Stimulated activated naive CD8-positive, alpha-beta T cell treated with anti-CD3 and anti-CD28 coated beads, Interleukin-15, amount 100 ng/mL, for 72 hours (primary cell): ENCODE measurements around the gene FARS2.
"Not testable (repeated sequence)": the region's sequence is repeated elsewhere in the genome, so short reads cannot be mapped to it uniquely, and the experiment has no call there.

Source experiments
- ATAC-seq: fragments of 150-1000 bp; cut with Tn5 transposase; 2 replicates; pipeline ENCODE4 v1.10.0; 2021; ENCODE audit warnings: mild to moderate bottlenecking, moderate library complexity
- DNase-seq, 2 donors: peaks; one replicate each; pipeline ENCODE4 v3.0.0; 2021 to 2022
- H3K27ac Mint-ChIP-seq, 2 donors: one replicate each; pipeline ENCODE4 v1.8.0; 2022; ENCODE audit warnings: mild to moderate bottlenecking in 2 of 2, mixed read lengths in 2 of 2, moderate library complexity in 2 of 2
- H3K27me3 Mint-ChIP-seq: one replicate; pipeline ENCODE4 v1.8.0; 2022; ENCODE audit warnings: mixed read lengths
- H3K4me1 Mint-ChIP-seq: one replicate; pipeline ENCODE4 v1.8.0; 2022; ENCODE audit warnings: mild to moderate bottlenecking, mixed read lengths
- H3K4me3 Mint-ChIP-seq, 2 donors: one replicate each; pipeline ENCODE4 v1.8.0; 2022; ENCODE audit warnings: mild to moderate bottlenecking in 2 of 2, mixed read lengths in 2 of 2, moderate library complexity in 1 of 2
- H3K9me3 Mint-ChIP-seq, 2 donors: one replicate each; pipeline ENCODE4 v1.8.0; 2022; ENCODE audit warnings: mixed read lengths in 2 of 2

Gene FARS2

GRCh38 chr6:5698318-5698717 is 437.0 kb downstream of the FARS2 start:
- ATAC-seq (no peak), DNase-seq (no peak)
- Mint-ChIP-seq H3K4me3 (no peak overlapping the region), H3K27me3 (no peaks in the 10 kb centered on the region), H3K4me1 (peaks cover 27% of the 10 kb centered on the region), H3K27ac (no peak overlapping the region), H3K9me3 (peaks cover 4 to 5% of the 10 kb centered on the region in 2 donors)

DNA sequence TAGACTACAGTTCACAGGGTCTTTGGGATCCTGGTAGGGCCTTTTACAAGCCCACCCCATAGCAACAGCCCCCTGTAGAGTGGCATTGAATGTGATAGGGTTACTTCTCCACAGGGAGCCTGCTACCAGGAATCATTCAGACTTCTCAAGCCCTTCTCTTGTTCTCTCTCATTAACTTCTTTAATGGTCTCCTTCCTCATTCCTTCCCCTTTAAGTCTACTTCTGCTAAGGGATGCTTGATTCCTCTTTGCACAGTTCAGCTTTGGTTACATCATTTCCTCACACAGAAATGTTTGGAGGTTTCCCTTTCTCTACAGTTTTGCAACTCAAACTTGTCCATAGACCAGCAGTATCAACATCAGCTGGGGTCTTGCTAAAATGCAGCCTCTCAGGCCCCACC is 437.8 kb downstream of the FARS2 start:
- not testable (repeated sequence) for H3K9me3 Mint-ChIP-seq, ATAC-seq, H3K27me3 Mint-ChIP-seq, H3K4me3 Mint-ChIP-seq, DNase-seq
- peak overlapping the region in 1 of 2 donors; percentile 64 for H3K27ac Mint-ChIP-seq
- H3K4me1 Mint-ChIP-seq = peaks cover 32% of the 10 kb centered on the region

DNA sequence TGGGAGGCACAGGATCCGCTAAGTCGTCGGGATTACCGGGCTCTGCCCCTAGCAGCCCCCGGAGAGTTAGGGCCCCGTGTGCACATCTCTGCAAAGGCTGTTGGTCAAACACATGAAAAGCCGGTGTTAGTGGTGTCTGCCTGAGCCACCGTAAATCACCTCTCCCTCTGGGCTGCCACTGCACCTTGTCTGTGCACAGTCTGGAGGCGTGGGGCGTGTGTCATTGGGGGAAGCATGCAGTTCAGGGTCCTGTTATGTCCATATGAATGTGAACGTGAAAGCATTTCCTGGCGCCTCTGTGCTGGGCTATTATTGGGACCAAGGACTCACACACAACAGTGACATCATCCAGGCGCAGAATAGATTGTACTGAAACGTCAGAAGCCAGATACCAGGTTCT is 439.9 kb downstream of the FARS2 start:
- H3K4me3 Mint-ChIP-seq = no peak overlapping the region
- no peak for DNase-seq
- no peak for ATAC-seq

GRCh38 chr6:5704708-5705107 is 443.4 kb downstream of the FARS2 start:
- peaks cover 26% of the 10 kb centered on the region for H3K4me1 Mint-ChIP-seq
- no peak for ATAC-seq
- no peaks in the 10 kb centered on the region for H3K9me3 Mint-ChIP-seq
- no peaks in the 10 kb centered on the region for H3K27me3 Mint-ChIP-seq
- no peak overlapping the region for H3K4me3 Mint-ChIP-seq
- H3K27ac Mint-ChIP-seq = no peak overlapping the region
- DNase-seq = no peak

More for the DNA sequence above, 439.9 kb downstream of the FARS2 start:
- no peaks in the 10 kb centered on the region for H3K27me3 Mint-ChIP-seq
- peaks cover 4 to 5% of the 10 kb centered on the region in 2 donors for H3K9me3 Mint-ChIP-seq
- peaks cover 33% of the 10 kb centered on the region for H3K4me1 Mint-ChIP-seq
- H3K27ac Mint-ChIP-seq = no peak overlapping the region

DNA sequence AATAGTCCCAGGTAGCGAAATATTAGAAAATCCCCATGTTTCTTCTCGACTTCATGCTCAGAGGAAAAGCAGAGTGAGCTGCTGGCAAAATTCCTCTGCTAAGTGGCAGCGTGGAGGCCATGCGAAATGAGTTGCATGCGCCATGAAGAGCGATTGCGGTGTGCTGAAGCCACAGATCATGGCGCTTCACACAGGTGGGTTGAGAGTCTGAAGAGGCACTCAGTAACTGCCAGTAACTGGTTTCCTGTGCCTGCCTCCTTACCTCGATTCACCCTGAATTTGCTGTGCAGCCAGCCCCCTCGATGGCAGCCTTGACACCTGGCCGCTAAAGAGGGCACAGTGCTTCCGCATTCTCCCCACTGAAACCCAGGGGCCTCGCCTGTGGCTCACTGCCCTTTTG is 443.9 kb downstream of the FARS2 start:
- no peak for ATAC-seq
- H3K27ac Mint-ChIP-seq = no peak overlapping the region
- H3K4me3 Mint-ChIP-seq = no peak overlapping the region
- no peaks in the 10 kb centered on the region for H3K9me3 Mint-ChIP-seq
- no peak for DNase-seq
- peaks cover 26% of the 10 kb centered on the region for H3K4me1 Mint-ChIP-seq
- no peaks in the 10 kb centered on the region for H3K27me3 Mint-ChIP-seq

DNA sequence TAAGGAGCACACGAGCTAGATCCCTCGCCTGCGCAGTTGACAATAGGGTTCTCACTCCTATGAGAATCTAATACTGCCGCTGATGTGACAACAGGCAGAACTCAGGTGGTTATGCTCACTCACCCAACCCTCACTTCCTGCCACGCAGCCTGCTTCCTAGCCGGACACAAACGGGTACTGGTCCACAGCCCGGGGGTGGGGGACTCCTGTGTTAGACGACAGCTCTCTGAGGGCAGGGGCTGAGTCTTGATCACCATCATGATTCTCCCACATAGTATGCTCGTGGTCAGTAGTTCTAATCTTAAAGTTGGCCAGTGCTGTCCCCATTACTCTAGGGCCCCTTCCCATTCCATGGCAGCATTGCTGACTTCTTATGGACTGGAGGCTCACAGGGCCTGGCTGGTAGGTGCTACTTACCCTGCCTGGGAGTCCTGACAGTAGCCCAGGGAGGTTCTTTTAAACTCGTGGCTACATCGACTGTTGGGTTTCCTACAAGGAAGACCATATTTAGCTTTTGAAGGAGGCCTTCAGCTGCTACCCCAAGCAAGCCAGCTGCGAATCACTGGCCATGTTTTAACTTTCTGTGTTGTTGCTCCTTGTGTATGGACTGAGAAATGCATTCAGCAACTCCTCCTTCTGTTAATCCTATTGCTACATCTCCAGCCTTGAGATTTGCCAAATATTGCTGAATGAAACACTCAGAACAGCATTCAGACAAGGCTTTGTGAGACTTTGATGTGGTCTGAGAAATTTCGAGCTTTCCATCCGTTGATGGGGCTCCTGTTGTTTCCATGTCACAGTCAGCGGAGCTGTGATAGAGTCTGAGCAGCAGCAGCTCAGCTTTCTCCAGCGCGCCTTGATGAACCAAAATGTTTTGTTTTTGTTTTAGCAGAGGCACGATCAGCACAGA is 445.1 kb downstream of the FARS2 start:
- Mint-ChIP-seq H3K9me3 (no peaks in the 10 kb centered on the region), H3K27ac (peak overlapping the region in 1 of 2 donors; percentile 84), H3K4me3 (peak overlapping the region in 1 of 2 donors; percentile 27), H3K4me1 (peaks cover 26% of the 10 kb centered on the region), H3K27me3 (no peaks in the 10 kb centered on the region)
- DNase-seq = peak in 1 of 2 donors; percentile 15
- peak; percentile 73 for ATAC-seq

DNA sequence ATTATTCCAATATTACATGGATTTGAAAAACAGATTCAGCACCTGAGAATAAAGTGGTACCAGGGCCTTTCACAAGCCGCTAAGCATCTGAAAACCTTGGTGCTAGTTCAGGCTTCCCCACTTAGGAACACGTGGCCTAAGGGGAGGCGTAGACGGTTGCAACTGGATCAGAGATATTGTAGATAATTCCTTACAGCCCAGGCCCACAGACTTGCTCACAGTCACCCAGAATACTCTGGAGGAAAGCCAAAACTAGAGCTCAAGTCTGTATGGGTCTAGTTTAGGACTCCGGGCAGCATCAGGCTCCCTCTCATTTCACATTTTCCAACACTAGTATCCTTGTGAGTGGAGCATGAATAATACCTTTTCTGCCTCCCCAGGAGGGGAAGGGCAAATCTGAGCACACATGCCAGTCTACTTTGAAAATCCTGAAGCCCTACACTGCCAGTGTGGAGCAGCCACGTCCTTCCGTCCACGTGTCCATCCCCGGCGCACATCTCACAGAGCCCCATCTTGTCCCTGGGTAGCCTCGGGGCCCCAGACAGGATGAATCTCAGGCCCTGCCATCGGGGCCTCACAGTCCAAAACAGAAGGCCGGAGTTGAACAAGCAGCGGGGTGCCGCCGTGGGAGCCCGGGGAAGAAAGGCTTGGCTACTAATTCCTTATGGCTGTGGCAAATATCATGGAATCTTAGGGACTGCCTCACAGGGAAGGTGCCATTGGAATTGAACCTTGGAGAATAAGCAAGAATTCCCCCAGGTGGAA is 446.1 kb downstream of the FARS2 start:
- Mint-ChIP-seq H3K4me1 (peaks cover 26% of the 10 kb centered on the region), H3K27ac (peak overlapping the region in 1 of 2 donors; percentile 55), H3K27me3 (no peaks in the 10 kb centered on the region), H3K9me3 (no peaks in the 10 kb centered on the region), H3K4me3 (no peak overlapping the region)
- ATAC-seq = no peak
- DNase-seq = no peak

DNA sequence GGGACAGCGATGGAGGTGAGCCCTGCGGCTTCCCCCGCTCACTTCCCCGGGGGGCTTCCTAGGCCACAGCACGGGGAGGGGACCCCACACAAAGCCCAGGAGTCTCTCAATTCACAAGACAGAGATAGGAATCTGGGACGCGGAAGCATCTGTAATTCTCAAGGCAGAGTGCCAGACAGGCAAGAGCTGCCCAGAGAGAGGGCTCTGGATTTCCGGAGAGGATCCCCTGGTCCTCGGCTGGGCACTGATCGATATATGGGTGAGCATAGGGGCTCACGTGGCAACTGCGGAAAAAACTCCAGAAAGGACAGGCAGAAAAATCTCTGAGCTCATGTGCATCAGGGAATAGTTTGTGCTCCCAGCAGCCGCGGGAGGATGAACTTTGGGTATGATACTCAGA is 449.2 kb downstream of the FARS2 start:
- no peak overlapping the region for H3K4me3 Mint-ChIP-seq
- DNase-seq (no peak), ATAC-seq (no peak)
- H3K27ac Mint-ChIP-seq = no peak overlapping the region
- peaks cover 16% of the 10 kb centered on the region for H3K4me1 Mint-ChIP-seq
- H3K27me3 Mint-ChIP-seq = no peaks in the 10 kb centered on the region
- peaks cover 0 to 5% of the 10 kb centered on the region in 2 donors for H3K9me3 Mint-ChIP-seq

GRCh38 chr6:5710936-5711335 is 449.6 kb downstream of the FARS2 start:
- Mint-ChIP-seq H3K4me1 (peaks cover 12% of the 10 kb centered on the region), H3K27ac (no peak overlapping the region), H3K9me3 (peaks cover 1 to 9% of the 10 kb centered on the region in 2 donors), H3K4me3 (no peak overlapping the region), H3K27me3 (no peaks in the 10 kb centered on the region)
- no peak for DNase-seq
- no peak for ATAC-seq

- peaks cover 16 to 23% of the 10 kb centered on the region in 2 donors for H3K9me3 Mint-ChIP-seq
- DNase-seq (no peak), ATAC-seq (no peak)
- H3K27ac Mint-ChIP-seq = no peak overlapping the region
- H3K27me3 Mint-ChIP-seq = no peaks in the 10 kb centered on the region
- H3K4me3 Mint-ChIP-seq = no peak overlapping the region
- H3K4me1 Mint-ChIP-seq = no peaks in the 10 kb centered on the region
Measured at GRCh38 chr6:5712349-5713215, 451.3 kb downstream of the FARS2 start.

DNA sequence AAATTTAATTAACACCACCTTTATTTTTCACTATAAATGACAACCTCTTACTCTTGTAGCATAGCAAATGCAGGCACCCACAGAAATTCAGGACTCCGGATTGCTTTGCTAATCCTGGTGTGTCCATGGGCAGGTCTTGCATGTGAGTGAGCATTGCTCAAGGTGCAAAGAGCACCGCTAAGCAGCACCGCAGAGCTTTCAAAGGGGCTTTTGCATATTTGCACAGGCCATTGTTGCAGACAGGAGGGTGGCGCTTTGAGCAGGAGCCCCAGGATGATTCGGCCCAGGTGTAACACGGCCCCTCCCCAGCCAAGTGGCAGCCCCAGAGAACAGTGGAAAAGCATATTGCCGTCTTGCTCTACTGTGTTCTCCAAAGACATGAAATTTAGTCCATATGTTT is 452.2 kb downstream of the FARS2 start:
- H3K27me3 Mint-ChIP-seq = no peaks in the 10 kb centered on the region
- DNase-seq (no peak), ATAC-seq (no peak)
- H3K4me3 Mint-ChIP-seq = no peak overlapping the region
- H3K27ac Mint-ChIP-seq = no peak overlapping the region
- H3K9me3 Mint-ChIP-seq = peaks cover 16 to 23% of the 10 kb centered on the region in 2 donors
- no peaks in the 10 kb centered on the region for H3K4me1 Mint-ChIP-seq

- Mint-ChIP-seq H3K4me3 (no peak overlapping the region), H3K27me3 (no peaks in the 10 kb centered on the region), H3K4me1 (peaks cover 1% of the 10 kb centered on the region), H3K9me3 (peaks cover 16 to 23% of the 10 kb centered on the region in 2 donors), H3K27ac (peak overlapping the region in 1 of 2 donors; percentile 82)
- ATAC-seq = no peak
- DNase-seq = no peak
Measured at GRCh38 chr6:5718231-5718947, 457.1 kb downstream of the FARS2 start.

DNA sequence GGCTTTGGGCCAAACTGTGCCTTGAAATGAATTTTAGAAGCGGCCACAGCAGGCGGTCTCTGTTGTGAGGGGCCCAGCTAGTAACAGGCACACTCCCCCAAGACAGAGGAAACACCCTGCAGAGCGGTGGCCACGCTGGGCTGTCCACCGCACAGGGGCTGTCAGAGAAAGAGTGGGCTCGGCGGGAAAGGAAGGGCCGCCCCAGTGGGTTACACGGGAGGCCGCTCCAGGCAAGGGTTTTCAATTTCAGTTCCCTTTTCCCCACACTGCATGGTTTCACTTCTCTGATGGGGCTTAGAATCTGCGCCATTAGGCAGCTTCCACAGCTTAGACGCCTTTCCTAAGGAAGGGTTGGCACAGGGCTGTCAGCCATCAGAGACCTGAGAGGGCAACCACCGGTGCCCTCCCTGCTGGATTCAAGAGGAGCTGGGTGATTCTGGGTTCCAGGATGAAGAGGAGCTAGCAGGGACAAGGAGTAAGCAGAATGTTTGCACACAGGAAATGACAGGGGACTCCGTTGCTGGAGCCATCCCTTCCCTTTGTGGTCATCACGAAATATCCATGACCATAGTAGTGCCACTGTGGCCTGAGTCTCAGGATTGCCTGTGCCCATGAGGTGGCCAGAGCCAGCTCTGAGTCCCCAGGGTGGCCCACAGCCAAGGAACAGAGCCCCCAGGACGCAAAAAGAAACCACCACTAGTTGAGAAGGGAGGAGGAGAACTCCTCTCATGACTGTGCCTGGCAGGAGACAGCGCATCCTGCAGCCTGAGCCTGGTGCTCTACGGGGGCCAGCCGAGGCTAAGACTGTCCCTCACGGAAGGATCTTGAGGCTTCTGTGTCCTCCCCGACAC is 462.8 kb downstream of the FARS2 start:
- ATAC-seq = peak; percentile 33
- Mint-ChIP-seq H3K9me3 (no peaks in the 10 kb centered on the region), H3K4me3 (peak overlapping the region in 1 of 2 donors; percentile 66), H3K27ac (peak overlapping the region; percentile 81 to 88), H3K4me1 (peaks cover 24% of the 10 kb centered on the region), H3K27me3 (no peaks in the 10 kb centered on the region)
- DNase-seq = no peak

DNA sequence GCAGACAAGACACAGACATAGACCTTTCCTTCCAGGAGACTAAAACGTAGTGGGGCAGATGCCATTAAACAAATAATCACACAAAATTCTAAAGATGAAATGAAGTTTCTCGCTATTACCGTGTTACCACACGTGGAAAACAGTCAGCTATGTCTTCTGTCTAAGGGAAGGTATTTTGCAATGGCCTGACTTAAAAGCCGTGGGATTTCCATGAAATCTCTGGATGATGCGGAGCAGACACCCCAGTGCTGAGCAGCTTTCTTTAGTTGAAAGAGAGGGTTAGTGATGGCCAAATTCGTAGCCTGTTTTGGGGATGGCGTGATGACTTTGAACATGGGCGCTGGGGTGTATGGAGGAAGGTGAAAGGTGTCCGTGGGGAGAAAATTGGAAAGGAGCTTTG is 463.6 kb downstream of the FARS2 start:
- H3K4me1 Mint-ChIP-seq = peaks cover 33% of the 10 kb centered on the region
- no peaks in the 10 kb centered on the region for H3K27me3 Mint-ChIP-seq
- DNase-seq (no peak), ATAC-seq (no peak)
- H3K4me3 Mint-ChIP-seq = no peak overlapping the region
- no peaks in the 10 kb centered on the region for H3K9me3 Mint-ChIP-seq
- no peak overlapping the region for H3K27ac Mint-ChIP-seq
